HPDE6-E6E7 (cell line): ENCODE data around the gene CYP11A1.

ENCODE experiments used
- DNase-seq: peaks from one replicate; pipeline ENCODE4 v3.0.0; 2011; ENCODE audit warnings: missing footprints; ENCODE audit errors: extremely low spot score

CYP11A1 gene

GRCh38 chr15:74301583-74302361 is 65.7 kb downstream of the CYP11A1 start:
- no peak for DNase-seq

GRCh38 chr15:74300057-74300795 is 67.2 kb downstream of the CYP11A1 start:
- no peak for DNase-seq

GRCh38 chr15:74297887-74298286 is 69.6 kb downstream of the CYP11A1 start:
- no peak for DNase-seq

- no peak for DNase-seq
Observed at GRCh38 chr15:74295800-74296199, 71.6 kb downstream of the CYP11A1 start.

GRCh38 chr15:74294010-74294409 is 73.4 kb downstream of the CYP11A1 start:
- no peak for DNase-seq

GRCh38 chr15:74293021-74293810 is 74.2 kb downstream of the CYP11A1 start:
- DNase-seq, result no peak

GRCh38 chr15:74291101-74292071 is 76.1 kb downstream of the CYP11A1 start:
- peak; percentile 79 for DNase-seq

- no peak for DNase-seq
Observed at GRCh38 chr15:74290645-74291044, 76.8 kb downstream of the CYP11A1 start.

- no peak for DNase-seq
Observed at GRCh38 chr15:74289671-74290070, 77.8 kb downstream of the CYP11A1 start.
